Liver (tissue), 3 donors: ENCODE results near the gene RPA4.

ENCODE experiments used
- ATF3 ChIP-seq: IDR thresholded peaks from 2 replicates; pipeline ENCODE4 v1.6.1; 2016; ENCODE audit warnings: antibody characterized with exemption
- CTCF ChIP-seq: fragments of 150-350 bp; IDR thresholded peaks from 2 replicates; pipeline ENCODE4 v1.5.1; 2017; ENCODE audit warnings: improper control_type of control experiment, low read depth, low read length; ENCODE audit not compliant: missing input control
- GABPA ChIP-seq, 2 donors: IDR thresholded peaks in 1 of 2; conservative IDR thresholded peaks in 1 of 2; 2 replicates each; pipeline ENCODE4 v1.6.1; 2016; ENCODE audit warnings: antibody characterized with exemption in 2 of 2, mild to moderate bottlenecking in 1 of 2, moderate library complexity in 1 of 2
- HNF4A ChIP-seq, 2 donors: conservative IDR thresholded peaks; 2 replicates each; pipeline ENCODE4 v1.6.1; 2016; ENCODE audit warnings: antibody characterized with exemption in 2 of 2, mild to moderate bottlenecking in 2 of 2
- JUND ChIP-seq, 2 donors: IDR thresholded peaks; 2 replicates each; pipeline ENCODE4 v1.6.1; 2016; ENCODE audit warnings: antibody characterized with exemption in 2 of 2
- MAX ChIP-seq: IDR thresholded peaks from 2 replicates; pipeline ENCODE4 v1.6.1; 2016; ENCODE audit warnings: antibody characterized with exemption
- NR2F2 ChIP-seq: IDR thresholded peaks from 2 replicates; pipeline ENCODE4 v1.6.1; 2016; ENCODE audit warnings: antibody characterized with exemption
- RAD21 ChIP-seq, 2 donors: IDR thresholded peaks; 2 replicates each; pipeline ENCODE4 v1.6.1; 2016; ENCODE audit warnings: antibody characterized with exemption in 2 of 2, mild to moderate bottlenecking in 2 of 2
- REST ChIP-seq: IDR thresholded peaks from 2 replicates; pipeline ENCODE4 v1.6.1; 2016; ENCODE audit warnings: antibody characterized with exemption, mild to moderate bottlenecking
- SP1 ChIP-seq: IDR thresholded peaks from 2 replicates; pipeline ENCODE4 v1.6.1; 2018; ENCODE audit warnings: antibody characterized with exemption, mild to moderate bottlenecking
- TAF1 ChIP-seq: conservative IDR thresholded peaks from 2 replicates; pipeline ENCODE4 v1.6.1; 2016; ENCODE audit warnings: antibody characterized with exemption, mild to moderate bottlenecking
- YY1 ChIP-seq: IDR thresholded peaks from 2 replicates; pipeline ENCODE4 v1.6.1; 2016; ENCODE audit warnings: antibody characterized with exemption, mild to moderate bottlenecking
- donor health status: healthy.
- donor health status: healthy.

- TF ChIP-seq CTCF (no peak), SP1 (no peak), MAX (no peak), JUND (IDR thresholded peaks at IDR 0.05) (no peak), GABPA (IDR thresholded peaks at IDR 0.05 in 1 of 2, conservative IDR thresholded peaks at IDR 0.05 in 1 of 2) (no peak), TAF1 (no peak), REST (no peak), NR2F2 (no peak), YY1 (no peak), HNF4A (conservative IDR thresholded peaks at IDR 0.05) (no peak), ATF3 (no peak), RAD21 (IDR thresholded peaks at IDR 0.05) (no peak)
These were observed 42.4 kb upstream of the RPA4 start for GRCh38 chrX:96841325-96841724.
